GM19397 (cell line): ENCODE measurements around the gene FAM184A.
"Not testable (repeated sequence)": the region's sequence is repeated elsewhere in the genome, so short reads cannot be mapped to it uniquely, and the experiment has no call there.

Experiments
- ATAC-seq: cut with Tn5 transposase; IDR thresholded peaks from one replicate; pipeline ENCODE4 v1.9.1; 2021; ENCODE audit warnings: mild to moderate bottlenecking, moderate library complexity; ENCODE audit not compliant: unreplicated experiment

The FAM184A gene

GRCh38 chr6:119102901-119103300 lies 24.4 kb upstream of the FAM184A start:
- ATAC-seq: no peak

GRCh38 chr6:119100115-119100514 lies 21.7 kb upstream of the FAM184A start:
- ATAC-seq: no peak

DNA sequence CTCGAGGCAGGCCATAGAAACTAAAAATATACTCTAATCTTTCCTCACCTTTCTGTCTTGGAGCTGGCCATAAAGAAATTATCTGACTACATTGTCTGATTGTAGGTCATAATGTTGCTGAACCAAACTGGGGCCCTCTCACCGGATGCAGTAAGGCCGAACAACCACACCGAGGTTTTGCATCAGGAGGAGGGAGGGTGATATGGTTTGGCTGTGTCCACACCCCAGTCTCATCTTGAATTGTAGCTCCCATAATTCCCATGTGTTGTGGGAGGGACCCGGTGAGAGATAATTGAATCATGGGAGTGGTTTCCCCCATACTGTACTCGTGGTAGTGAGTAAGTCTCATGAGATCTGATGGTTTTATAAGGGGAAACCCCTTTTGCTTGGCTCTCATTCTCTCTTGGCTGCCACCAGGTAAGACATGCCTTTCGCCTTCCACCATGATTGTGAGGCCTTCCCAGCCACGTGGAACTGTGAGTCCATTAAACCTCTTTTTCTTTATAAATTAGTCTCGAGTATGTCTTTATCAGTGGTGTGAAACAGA lies 19.4 kb upstream of the FAM184A start:
- ATAC-seq: not testable (repeated sequence)

DNA sequence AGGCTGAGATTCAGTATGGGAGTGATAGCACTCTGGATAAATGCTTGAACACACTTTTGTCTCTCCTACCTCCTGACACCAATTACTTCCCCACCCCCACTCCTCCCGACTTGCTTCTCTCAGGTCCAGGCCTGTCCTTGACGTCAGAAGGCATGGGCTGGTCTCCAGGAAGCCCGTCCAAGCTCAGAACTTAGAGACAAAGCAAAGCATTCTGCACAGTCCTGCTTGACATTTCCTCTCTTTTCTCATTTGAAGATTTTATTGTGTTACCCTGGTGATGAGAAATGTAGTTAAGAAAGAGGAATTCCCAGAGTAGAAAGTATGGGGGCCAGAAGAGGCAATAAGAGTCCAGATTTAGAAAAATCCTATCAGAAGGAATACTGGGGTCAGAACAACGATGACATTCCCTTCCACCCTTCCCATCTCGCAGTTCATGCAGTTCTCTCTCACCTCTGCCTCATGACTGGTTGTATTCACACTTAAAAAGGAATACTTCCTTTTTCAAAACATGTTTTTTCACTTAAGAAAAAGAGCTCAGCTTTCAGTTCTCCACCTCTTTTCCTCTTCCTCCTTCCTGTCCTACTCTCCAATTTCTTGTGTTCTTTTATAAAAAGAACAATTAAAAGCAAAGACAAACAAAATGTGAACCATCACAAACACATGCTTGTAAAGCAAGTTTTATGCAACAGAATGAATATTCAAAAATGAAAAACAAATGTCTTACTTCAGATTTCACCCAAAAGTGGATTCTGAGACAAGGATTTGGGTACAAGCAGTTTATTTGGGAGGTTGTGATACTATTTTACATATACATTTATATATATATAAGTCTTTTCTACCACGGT lies 18.5 kb upstream of the FAM184A start:
- no peak for ATAC-seq

DNA sequence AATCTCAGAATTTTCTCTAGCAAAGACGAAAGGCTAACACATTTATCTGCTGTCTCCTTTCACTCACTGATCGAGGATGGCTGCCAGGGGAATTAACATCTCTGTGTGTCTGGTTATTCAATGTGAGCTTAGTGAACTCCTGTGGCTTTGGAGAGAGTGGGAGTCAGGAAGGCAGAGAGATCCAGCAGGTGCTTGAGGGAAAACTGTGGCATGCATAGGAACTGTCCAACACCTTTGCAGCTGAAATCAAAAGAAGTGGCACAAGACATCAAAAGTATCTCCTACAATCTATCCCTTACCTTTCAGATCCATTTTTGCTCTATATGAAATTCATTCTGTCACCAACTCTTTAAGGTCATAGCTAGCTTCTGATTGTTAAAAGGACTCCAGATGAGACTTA lies 11.8 kb upstream of the FAM184A start:
- ATAC-seq: no peak

DNA sequence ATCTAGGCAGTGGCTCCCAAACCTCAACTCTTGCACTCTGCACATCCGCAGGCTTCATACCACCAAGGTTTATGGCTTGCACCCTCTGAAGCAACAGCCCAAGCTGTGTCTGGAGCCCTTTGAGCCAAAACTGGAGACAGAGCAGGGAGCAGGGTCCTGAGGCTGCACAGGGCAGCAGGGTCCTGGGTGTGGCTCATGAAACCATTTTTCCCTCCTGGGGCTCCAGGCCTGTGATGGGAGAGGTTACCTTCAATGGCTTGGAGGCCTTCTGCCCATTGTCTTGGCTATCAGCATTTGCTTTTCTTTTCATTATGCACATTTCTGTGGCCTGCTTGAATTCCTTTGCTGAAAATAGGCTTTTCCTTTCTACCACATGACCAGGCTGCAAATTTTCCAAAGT lies 6.3 kb upstream of the FAM184A start:
- ATAC-seq: no peak

GRCh38 chr6:119083007-119083406 lies 4.5 kb upstream of the FAM184A start:
- no peak for ATAC-seq

DNA sequence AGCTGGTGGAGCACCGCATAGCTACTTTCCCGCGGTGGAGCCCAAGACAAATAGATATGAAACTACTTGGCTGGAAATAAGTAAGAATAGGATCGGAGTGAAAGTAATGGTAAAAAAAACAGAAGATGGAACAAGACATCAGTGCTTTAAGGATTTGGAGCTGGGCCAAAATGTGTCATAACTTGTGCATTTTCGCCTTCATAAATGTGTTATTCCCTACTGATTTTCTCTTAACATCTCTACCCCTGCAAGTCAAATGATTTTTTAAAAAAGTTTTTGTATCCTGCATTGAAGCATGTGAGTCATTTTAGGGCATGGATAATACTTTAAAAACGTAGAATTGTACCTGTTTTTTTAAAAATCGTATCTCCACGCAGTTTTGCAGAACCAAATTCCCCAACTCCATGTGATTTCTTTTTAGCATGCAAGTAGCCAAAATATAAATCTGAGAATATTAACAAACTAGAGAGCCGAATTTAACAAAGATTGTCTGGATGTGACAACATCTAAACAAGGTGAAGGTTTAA lies 882 bp upstream of the FAM184A start:
- ATAC-seq: no peak

DNA sequence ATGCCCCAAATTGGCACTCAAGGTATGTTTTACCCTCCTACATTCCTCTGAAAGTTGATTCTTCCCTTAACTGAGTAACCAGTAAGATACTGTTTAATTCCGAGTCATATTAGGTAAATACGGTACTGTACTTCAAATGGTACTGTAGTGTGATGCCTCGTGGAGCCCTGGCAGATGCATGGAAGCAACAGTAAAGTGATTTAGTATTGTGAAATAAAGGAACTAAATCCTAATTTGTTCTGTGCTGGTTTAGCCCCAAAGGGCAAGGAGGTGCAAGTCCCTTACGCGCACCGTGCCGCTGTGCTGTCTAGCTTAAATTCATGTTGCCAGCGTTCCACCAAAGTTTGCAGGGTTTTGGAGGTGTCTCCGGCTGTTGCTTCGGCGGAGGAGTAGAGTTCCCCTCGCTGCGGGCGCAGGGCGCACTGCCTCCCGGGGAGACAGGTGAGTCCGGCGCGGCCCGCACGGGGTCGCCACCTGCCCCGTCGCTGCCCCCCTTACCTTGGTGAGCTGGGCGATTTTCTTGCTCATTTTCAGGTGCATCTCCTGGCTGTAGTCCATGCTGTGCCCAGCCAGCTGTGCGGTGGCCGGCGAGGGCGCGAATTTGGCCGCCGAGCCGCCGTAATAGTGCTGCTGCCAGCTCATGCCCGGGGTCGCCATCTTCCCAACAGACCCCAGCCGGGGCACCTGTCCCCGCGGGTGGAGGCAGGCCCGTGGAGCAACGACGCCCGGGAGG lies 655 bp downstream of the FAM184A start:
- ATAC-seq: peak; percentile 31

- no peak for ATAC-seq
These were observed 1.1 kb downstream of the FAM184A start for GRCh38 chr6:119077391-119077642.

- no peak for ATAC-seq
These were observed 1.7 kb downstream of the FAM184A start for GRCh38 chr6:119076576-119077390.

DNA sequence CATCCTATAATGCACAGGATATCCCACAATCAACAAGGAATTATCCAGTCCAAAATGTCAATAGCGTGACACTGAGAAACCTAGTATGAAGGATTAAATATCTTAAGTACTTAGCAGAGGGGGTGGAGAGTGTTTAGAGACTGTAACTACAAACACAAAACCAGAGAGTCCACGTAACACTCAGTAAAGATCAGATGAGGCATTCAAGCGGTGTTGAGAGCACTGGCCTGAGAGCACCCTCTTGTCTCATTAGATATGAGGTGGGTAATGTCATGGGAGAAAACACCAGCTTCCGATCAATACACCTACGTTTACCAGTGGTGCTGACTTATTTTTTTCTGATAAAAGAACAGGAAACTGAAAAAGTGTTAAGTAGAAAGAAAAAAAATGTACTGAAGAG lies 2.3 kb downstream of the FAM184A start:
- ATAC-seq: no peak

DNA sequence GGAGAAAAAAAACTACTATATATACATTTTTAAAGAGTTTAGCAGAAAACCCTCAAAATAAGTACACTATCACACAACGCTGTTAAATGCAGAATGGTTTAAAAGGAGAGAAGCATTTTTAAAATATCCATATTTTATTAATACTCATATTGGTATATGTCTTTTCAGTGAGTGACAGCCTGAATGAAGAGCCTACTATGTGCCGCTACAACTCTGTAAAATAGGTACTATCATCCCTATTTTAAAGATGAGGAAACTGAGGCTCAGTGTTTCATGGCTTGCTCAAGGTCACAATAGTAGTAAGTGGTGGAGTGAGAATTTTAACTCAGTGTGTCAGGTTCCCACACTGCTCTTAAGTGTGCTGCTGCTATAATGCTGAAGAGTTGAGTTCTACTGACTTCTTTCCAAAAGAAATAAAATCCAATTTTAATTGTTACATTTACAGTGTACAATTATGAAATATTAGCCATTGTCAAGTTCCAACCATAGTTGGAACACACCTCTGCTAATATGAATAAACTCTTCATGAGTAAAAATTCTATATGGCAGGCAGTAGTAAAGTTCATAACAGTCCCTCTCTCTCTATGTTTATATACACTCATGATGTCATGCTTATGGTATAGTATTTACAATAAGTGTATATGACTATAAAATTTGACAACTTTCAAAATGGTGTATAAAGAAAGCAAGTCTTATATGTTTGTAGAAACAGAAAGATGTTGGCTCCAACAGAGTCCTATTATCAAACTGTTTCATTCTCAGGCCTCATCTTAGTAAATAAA lies 3.1 kb downstream of the FAM184A start:
- no peak for ATAC-seq

DNA sequence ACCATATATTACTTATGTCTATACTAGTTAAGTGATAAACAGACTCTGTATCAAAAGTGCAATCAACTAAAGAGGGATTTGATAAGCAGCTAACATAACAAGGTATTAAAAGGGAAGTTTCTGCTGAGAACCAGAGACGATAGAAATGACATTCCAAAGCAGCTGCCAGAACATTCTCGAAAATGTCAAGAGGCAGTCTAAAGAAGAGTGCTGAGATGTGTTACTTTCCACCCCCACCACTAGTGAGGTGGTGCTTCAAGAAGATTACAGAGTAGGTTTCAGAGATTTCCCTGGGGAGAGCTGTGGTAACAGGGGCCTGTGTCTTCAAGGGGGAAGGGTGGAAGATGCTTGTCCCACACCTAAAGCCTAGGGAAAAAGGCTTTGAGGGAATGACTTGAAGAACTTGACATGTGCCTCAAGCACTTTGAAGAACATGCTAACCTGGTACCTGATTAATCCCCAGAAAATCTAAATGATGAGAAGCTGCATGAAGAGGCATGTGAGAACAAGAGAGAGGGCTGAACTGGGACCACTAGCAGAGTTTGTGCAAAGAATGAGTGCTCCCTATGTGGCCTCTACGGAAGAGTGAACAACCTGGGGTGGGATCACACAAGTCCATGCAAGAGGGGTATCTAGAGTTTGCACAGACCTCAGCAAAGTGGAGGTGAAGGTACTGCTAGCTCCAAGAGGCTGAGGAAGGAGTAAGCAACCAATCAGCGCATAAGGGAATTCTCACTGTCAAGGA lies 5.0 kb downstream of the FAM184A start:
- no peak for ATAC-seq

DNA sequence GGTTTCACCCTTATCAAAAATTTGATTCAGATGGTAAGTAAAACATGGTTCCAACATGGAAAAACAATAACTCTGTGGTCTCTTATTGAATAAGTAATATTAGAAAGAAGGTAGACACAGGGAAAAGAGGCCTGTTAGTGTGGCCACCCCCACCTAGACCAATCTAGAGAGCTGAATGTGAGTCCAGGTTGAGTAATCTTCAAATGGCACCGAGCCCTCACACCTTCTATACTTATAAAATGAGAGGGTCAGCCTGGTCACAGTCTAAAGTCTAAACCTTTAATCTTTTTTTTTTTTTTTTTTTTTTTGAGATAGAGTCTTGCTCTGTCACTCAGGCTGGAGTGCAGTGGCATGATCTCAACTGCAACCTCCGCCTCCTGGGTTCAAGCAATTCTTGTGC lies 6.9 kb downstream of the FAM184A start:
- ATAC-seq: no peak

DNA sequence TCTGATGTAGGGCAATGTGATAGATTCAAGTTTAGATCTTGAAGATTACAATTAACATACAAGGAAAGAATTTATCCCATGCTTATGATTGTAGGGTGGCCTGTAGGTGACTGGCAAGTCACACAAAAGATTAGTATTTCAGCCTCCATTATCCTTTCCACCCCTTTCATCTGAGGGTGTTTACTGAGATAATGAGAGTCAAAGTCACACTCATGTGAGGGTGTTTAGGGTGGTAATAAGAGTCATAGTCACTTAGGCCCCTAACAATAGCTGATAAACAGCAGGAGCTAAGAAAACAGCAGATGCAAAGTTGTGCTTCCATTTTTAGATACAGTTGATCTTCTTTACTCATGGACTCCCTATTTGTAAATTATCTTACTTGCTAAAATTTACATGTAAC lies 11.4 kb downstream of the FAM184A start:
- ATAC-seq: no peak

- no peak for ATAC-seq
These were observed 11.9 kb downstream of the FAM184A start for GRCh38 chr6:119066517-119066916.

GRCh38 chr6:119065955-119066354 lies 12.5 kb downstream of the FAM184A start:
- no peak for ATAC-seq

DNA sequence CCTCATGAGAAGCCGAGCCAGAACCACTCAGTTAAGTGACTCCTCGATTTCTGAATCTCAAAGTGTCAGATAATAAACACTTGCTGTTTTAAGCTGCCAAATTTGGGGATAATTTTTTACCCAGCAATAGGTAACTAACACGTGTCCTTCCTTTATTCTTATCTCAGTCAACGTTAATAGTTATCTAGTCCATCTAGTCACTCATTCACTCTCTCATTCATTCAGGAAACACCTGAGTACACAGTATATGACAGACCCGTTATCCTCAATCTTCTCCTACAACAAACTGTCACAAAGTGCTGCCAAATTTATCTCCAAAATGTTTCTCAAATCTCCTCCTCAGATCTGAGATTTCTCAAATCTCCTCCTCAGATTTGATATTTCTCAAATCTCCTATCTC lies 13.1 kb downstream of the FAM184A start:
- no peak for ATAC-seq

DNA sequence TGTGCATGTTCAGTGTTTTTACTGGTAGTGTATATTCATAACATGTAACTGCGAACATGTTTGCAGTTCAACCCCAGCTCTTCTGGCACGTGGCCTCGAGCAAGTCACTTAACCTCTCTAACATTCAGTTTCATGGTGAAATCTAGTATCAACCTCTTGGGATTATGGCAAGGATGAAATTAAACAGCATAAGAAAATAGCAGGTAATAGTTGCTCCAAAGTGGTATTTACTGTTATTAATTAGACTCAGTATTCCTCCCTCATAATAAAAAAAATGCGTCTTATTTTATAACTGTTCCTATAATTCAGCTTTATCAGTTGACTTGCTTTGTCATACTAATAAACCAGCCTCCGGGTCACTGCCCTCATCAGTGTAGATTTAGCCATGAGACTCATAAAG lies 15.0 kb downstream of the FAM184A start:
- no peak for ATAC-seq
